Right lobe of liver (tissue), 6 donors: ENCODE results near the gene TCF7. TPM values are rescaled to one million over a fixed set of nuclear protein-coding genes. Genes with fewer than 3 reads are reported as not detected.

Experiments used
- ATAC-seq, 4 donors: fragments of 200-7000 bp; cut with Tn5 transposase; one replicate each; pipeline ENCODE4 v1.9.1; 2020; ENCODE audit warnings: mild to moderate bottlenecking in 4 of 4, moderate library complexity in 4 of 4
- DNase-seq, 3 donors: peaks; one replicate each; pipeline ENCODE4 v3.0.0-alpha.2; 2020
- H3K27ac ChIP-seq, 3 donors: fragments of 200-600 bp; one replicate each; pipeline ENCODE4 v1.8.0; 2022
- H3K27me3 ChIP-seq, 2 donors: fragments of 200-600 bp; one replicate each; pipeline ENCODE4 v1.8.0; 2022
- H3K36me3 ChIP-seq, 4 donors: fragments of 200-600 bp; sonication (generic) in 1 of 4; one replicate each; pipeline versions ENCODE4 v1.5.1 to v1.8.0; 2017 to 2022; ENCODE audit warnings: control low read depth in 1 of 4
- H3K4me1 ChIP-seq, 4 donors: fragments of 200-600 bp; sonication (generic) in 1 of 4; one replicate each; pipeline versions ENCODE4 v1.5.1 to v1.8.0; 2017 to 2022; ENCODE audit warnings: control low read depth in 1 of 4
- H3K4me3 ChIP-seq, 3 donors: fragments of 200-600 bp; one replicate each; pipeline ENCODE4 v1.8.0; 2022
- H3K9me3 ChIP-seq, 4 donors: fragments of 200-600 bp; sonication (generic) in 1 of 4; one replicate each; pipeline versions ENCODE4 v1.5.1 to v1.8.0; 2017 to 2022; ENCODE audit warnings: control low read depth in 1 of 4
- POLR2A ChIP-seq: fragments of 450-650 bp; IDR thresholded peaks from one replicate; pipeline ENCODE4 v1.6.1; 2017; ENCODE audit warnings: antibody characterized with exemption, mild to moderate bottlenecking
- WGBS: methylation state at CpG from one replicate; pipeline ENCODE4 v1.1.6; 2018; ENCODE audit warnings: low coverage, low lambda C conversion rate; ENCODE audit not compliant: insufficient coverage; ENCODE audit errors: missing lambda C conversion rate; 5-methylcytosine and 5-hydroxymethylcytosine counted together
- intact Hi-C, 2 donors: fragments of 100-400 bp; cut with DNase I; formaldehyde crosslinking; loops; one replicate each; pipeline versions ENCODE4 v1.11.2 to v1.14.1; 2022
- total RNA-seq, 6 experiments: library from RNA; depleted of rRNA in 2 of 6; stranded (reverse); fragments of >200 nt in 2 of 6; fragmentation: NEBNext Ultra II Directional in 3 of 6; extraction: Animal tissue kit (Norgen Biotek cat#: 25700) in 3 of 6; gene quantifications; one replicate each; pipeline versions ENCODE4 v1.1.0 to v1.2.4, GENCODE V29; 2016 to 2023
- TF ChIP-seq, protein P1 (sequence below), 4 donors: fragments of 200-600 bp in 3 of 4; fragments of 450-650 bp in 1 of 4; IDR thresholded peaks; one replicate each; pipeline versions ENCODE4 v1.5.1 to v1.8.0; 2016 to 2022; ENCODE audit warnings: antibody characterized with exemption in 4 of 4, mild to moderate bottlenecking in 2 of 4
- donor health status: DM: no; HTN: yes; CAD: no.
- donor health status: DM: no; HTN: no; CAD: no.
- donor health status: DM: no; HTN: no; CAD: no.
- donor health status: DM: no; HTN: yes; CAD: no.
- donor health status: DM: no; HTN: yes; CAD: no.

TCF7 gene
- total RNA-seq, 6 experiments from 2014 or later: 2.0 to 3.8 (median 2.7) TPM

DNA sequence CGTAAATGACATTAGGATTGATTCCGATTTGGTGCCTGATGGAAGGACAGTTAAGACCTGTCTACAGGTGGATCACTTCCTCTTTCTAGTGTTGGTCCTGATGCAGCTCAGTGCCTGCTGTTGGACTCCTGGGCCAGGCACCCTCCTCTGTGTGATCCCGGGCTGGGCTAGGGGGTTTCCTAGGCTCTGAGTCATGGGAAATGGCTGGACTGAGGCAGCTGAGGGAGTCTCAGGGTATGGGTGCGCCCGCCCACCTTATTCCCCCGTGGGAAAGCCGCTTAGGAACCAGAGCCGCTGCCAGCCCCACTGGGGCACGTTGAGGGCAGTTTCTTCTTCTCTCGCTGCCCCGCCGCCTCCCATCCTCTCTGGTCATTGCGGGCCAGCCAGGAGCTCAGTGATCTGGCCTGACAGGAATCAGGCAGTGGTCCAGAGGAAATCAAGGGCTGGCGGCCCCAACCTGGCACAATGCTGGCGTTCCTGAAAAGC is 12.9 kb downstream of the TCF7 start:
- intact Hi-C loops: no loop called here
- no peak overlapping the region for H3K27ac ChIP-seq
- WGBS: 69% methylated on average over 2 of the region's 15 CpGs

GRCh38 chr5:134127988-134128647 is 13.6 kb downstream of the TCF7 start:
- H3K4me1 ChIP-seq: peaks cover 0 to 8% (median 0%) of the 10 kb centered on the region in 4 donors
- ATAC-seq: no peak
- no peaks in the 10 kb centered on the region for H3K9me3 ChIP-seq
- TF ChIP-seq, protein P1, sequence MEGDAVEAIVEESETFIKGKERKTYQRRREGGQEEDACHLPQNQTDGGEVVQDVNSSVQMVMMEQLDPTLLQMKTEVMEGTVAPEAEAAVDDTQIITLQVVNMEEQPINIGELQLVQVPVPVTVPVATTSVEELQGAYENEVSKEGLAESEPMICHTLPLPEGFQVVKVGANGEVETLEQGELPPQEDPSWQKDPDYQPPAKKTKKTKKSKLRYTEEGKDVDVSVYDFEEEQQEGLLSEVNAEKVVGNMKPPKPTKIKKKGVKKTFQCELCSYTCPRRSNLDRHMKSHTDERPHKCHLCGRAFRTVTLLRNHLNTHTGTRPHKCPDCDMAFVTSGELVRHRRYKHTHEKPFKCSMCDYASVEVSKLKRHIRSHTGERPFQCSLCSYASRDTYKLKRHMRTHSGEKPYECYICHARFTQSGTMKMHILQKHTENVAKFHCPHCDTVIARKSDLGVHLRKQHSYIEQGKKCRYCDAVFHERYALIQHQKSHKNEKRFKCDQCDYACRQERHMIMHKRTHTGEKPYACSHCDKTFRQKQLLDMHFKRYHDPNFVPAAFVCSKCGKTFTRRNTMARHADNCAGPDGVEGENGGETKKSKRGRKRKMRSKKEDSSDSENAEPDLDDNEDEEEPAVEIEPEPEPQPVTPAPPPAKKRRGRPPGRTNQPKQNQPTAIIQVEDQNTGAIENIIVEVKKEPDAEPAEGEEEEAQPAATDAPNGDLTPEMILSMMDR (IDR thresholded peaks at IDR 0.05): no peak
- TF ChIP-seq POLR2A: no peak
- DNase-seq: no peak
- no peak overlapping the region for H3K27ac ChIP-seq
- no peaks in the 10 kb centered on the region for H3K27me3 ChIP-seq
- H3K36me3 ChIP-seq: no peaks in the 10 kb centered on the region
- H3K4me3 ChIP-seq: no peak overlapping the region
- intact Hi-C loops: no loop called here
- 94% methylated on average over 8 of the region's 18 CpGs for WGBS

More for the DNA sequence above, 12.9 kb downstream of the TCF7 start:
- no peak for ATAC-seq
- no peak overlapping the region for H3K4me3 ChIP-seq
- DNase-seq: no peak
- TF ChIP-seq, protein P1 (IDR thresholded peaks at IDR 0.05): no peak
- TF ChIP-seq POLR2A: no peak
- H3K9me3 ChIP-seq: no peaks in the 10 kb centered on the region
- H3K27me3 ChIP-seq: no peaks in the 10 kb centered on the region
- peaks cover 0 to 8% (median 0%) of the 10 kb centered on the region in 4 donors for H3K4me1 ChIP-seq
- no peaks in the 10 kb centered on the region for H3K36me3 ChIP-seq

DNA sequence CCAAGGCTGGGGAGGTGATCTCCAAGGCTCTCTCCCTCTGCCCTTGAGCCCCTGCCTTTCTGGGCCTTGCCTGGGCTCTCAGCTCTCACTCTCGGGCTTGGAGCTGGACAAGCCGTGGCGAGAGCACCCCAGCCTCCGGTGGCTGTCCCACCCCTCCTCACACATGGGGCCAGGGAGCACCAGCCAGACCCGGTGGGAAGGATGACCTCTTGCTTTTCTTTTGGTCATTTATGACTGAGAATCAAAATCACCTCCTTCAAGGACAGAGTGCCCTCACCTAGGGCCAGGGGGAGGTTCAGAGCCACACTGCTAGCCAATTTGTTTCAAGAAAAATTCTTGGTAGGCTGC is 14.1 kb downstream of the TCF7 start:
- ATAC-seq (no peak), DNase-seq (no peak)
- no peak overlapping the region for H3K4me3 ChIP-seq
- H3K27ac ChIP-seq: no peak overlapping the region
- no peaks in the 10 kb centered on the region for H3K27me3 ChIP-seq
- TF ChIP-seq, protein P1 (IDR thresholded peaks at IDR 0.05): no peak
- TF ChIP-seq POLR2A: no peak
- intact Hi-C loops: no loop called here
- no peaks in the 10 kb centered on the region for H3K36me3 ChIP-seq
- peaks cover 0 to 8% (median 0%) of the 10 kb centered on the region in 4 donors for H3K4me1 ChIP-seq
- no peaks in the 10 kb centered on the region for H3K9me3 ChIP-seq
- no CpG with 5 or more reads among the region's 5 CpGs for WGBS

DNA sequence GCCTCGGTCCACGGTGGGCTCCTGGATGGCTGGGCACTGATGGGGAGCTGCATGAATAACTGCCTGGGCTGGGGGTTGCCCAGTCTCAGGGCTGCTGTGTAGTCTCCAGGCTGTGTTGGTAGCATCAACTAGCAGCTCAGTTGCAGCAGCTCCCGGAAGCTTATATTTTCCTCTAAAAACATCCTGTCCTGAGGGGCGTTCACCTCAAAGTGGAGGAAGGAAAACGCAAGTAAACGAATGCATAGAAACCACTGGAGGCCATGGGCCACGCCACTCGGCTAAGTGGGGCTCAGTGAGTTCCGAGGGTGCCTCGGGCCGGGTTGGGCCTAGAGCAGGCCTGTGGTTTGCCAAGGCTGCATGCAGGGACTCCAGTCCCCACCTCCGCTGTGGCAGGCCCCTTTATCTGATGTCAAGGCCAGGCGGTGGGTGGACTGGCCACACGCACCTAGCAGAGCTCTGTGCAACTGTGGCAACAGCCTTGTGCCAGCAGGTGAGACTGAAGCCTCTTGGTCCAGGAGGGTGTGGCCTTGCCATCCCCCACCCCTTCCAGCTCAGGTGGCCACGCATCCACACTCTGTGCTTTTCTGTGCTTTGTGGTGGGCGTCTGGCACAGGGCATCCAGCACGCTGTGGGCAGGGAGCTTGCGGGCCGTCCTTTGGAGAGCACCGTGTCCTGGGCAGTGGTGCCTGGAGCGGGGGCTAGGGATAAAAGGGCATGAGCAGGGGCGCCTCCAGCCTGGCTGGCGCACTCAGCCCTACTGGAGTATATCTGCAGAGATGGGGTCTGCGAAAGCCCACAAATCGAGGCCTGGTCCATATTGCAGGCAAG is 15.1 kb downstream of the TCF7 start:
- intact Hi-C loops: no loop called here
- WGBS: 63% methylated on average over 16 of the region's 25 CpGs
- no peaks in the 10 kb centered on the region for H3K36me3 ChIP-seq
- DNase-seq (peak in 1 of 3 donors; percentile 46), ATAC-seq (peak in 1 of 4 donors; percentile 6)
- H3K4me3 ChIP-seq: no peak overlapping the region
- H3K27me3 ChIP-seq: no peaks in the 10 kb centered on the region
- no peak overlapping the region for H3K27ac ChIP-seq
- TF ChIP-seq, protein P1 (IDR thresholded peaks at IDR 0.05): no peak
- no peak for TF ChIP-seq POLR2A
- H3K9me3 ChIP-seq: no peaks in the 10 kb centered on the region
- H3K4me1 ChIP-seq: peaks cover 0 to 8% (median 0%) of the 10 kb centered on the region in 4 donors
